HG03378 (cell line): ENCODE measurements around the gene LUZP2.

Experiments
- ATAC-seq: cut with Tn5 transposase; IDR thresholded peaks from one replicate; pipeline ENCODE4 v1.9.1; 2021; ENCODE audit warnings: mild to moderate bottlenecking, moderate library complexity; ENCODE audit not compliant: unreplicated experiment

Gene LUZP2

DNA sequence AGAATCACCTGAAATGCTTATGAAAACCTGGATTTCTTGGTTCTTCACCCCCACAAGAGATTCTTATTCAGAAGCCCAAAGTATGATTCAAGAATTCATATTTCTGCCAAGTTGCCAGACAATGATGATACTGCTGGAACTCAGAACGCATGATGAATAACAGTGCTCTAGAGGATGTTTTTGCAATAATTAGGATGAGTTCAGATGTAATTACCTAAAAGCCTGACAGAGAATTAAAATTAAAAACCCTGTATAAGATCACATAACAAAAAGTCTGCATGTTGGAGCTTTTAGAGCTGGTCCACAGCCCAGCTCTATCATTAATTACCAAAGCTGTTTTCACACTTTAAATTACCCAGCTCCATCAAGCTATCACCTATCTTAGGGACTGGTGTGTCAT lies 211.8 kb downstream of the LUZP2 start:
- ATAC-seq = no peak

DNA sequence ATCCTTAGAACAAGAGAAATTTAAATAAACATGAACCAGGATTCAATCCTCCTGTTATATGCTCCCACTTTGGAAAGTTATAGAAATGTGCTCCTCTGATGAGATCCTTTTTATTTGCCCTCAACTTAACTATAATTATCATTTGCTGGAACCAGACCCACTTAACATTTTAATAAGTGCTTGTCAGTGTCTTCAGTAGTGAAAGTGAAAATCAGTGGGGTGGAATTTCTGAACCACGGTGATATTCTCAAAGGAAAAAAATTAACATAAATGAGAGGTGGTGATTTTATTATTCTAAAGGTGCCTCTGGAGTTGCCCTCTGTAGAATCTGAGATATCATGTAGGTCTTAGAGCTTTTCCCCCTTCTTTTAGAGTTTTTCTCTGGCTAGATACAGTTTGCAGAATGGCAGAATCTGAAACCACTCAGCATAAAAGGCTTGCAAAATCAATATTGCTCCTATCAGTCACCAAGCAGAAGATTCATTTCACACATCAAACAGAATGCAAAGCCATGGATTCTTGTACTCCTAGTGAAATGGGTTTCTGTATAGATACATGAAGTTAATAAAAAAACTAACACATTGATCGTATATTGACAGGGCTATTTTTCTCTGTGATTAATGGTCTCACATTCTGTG lies 213.2 kb downstream of the LUZP2 start:
- ATAC-seq = no peak

DNA sequence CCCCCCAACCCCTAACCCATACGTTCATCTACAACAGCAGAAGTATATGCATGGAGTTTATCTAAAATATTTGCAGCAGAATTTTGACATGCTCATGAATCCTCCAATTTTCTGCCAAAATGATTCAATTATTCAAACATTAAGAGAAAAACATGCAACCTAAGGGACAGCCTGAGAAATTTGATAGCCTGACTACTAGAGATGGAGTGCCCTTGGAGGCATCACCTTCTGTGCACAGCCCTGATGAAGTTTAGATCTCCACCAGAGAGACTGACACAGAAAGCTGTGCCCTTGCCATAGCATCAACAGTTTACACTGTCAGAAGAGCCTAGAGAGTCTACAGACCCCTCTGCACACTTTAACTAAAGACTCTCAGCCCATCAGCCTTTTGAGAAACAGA lies 217.7 kb downstream of the LUZP2 start:
- ATAC-seq = no peak

DNA sequence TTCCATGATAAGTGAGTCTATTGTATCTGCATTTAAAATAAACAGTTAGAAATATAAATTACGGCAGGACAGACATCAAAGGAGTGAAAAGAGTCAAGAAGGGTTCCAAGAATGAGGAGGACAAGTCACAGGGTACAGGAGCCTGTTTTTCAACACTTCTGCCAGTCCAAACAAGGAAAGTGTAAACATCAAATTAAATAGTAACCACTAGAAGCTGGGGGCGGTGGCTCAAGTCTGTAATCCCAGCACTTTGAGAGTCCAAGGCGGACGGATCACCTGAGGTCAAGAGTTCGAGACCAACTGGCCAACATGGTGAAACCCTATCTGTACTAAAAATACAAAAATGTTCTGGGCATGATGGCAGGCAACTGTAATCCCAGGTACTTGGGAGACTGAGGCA lies 219.6 kb downstream of the LUZP2 start:
- ATAC-seq = no peak

DNA sequence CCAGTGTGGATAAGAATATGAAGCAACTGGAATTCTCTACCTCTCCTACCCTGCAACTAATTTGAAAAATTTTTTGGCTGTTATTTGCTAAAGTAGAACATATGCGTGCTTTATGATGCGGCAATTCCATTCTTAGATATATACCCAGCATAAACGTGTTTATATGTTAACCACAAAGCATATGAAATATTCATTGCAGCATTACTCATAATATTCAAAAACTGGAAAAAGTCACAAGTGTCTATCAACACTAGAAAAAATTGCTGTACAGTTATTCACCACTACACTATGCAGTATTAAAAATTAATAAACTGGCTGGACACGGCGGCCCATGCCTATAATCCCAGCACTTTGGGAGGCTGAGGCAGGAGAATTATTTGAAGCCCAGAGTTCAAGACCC lies 226.4 kb downstream of the LUZP2 start:
- ATAC-seq = no peak

DNA sequence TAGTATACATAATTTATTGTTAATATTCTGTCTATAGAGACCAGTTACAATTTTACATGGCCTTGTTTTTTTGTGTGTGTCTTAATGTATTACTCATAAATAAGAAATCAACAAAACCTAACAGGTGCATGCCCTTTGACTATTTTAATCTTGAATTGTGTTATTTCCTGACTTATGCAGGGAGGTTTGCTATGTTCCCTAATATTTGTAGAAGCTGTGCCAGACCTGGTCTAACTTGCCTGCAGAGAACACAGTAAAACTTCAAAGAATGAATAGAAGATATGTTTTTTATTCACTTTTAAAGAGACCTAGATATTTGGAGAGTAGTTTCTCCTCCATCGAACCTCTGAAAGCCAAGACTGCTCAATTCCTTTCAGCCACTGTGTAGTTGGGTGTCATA lies 234.7 kb downstream of the LUZP2 start:
- no peak for ATAC-seq

DNA sequence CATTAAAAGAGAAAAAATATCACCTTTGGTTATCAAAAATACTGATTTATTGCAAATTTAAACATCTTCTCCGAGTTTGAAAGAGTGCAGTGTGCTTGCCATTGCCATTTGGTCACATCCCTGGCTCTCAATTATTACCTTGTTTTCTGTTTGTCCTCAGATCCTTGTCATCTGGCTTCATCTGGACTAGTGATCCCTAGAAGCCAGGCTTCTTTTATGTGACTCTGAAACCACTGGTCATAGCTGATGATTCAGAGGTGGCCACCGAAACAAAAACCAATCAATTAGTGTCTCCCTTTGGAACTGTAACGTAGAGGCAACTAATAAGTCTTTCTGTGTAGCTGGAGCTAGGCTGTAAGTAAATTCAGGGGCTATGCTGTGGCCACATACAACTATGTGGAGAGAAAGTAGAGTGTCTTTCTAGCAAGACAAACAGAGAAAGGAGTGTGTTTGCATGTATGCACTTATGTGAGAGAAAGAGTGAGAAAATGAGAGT lies 237.9 kb downstream of the LUZP2 start:
- no peak for ATAC-seq

DNA sequence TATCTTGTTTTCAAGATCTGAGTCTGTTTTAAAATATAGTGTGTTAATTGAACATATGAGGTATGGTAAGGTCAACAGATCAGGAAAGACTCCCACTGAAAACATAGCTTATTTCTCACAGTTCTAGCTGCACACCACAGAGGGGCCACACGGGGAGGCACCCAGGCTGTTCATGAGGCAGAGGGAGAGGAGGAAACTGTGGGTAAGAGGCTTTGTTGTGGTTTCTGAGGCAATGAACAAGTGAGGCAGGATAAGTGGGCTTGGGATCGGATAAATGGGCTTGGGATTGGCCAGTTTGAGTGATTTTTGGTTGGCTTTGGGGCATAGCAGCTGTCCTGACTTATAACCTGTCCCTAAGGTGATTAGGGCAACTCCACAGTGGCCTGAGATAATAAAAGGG lies 242.1 kb downstream of the LUZP2 start:
- ATAC-seq = no peak

DNA sequence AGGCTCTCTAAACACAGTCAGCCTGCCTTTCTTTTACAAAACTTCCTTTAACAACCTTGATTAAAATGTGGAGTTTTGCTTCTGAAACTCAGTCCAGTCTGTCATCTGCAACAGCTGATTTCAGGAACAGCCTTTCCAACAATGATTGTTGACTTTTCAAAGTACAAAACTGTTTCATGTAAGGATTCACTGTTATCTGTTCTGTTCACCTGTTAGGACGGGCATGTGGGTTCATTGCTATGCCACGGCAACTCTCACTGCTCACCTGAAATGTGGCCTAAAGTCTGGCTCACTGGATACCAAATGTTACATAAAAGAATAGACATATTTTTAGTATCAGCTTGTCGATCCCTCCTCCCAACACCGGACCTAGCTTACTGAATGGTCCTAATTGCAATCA lies 242.8 kb downstream of the LUZP2 start:
- no peak for ATAC-seq

DNA sequence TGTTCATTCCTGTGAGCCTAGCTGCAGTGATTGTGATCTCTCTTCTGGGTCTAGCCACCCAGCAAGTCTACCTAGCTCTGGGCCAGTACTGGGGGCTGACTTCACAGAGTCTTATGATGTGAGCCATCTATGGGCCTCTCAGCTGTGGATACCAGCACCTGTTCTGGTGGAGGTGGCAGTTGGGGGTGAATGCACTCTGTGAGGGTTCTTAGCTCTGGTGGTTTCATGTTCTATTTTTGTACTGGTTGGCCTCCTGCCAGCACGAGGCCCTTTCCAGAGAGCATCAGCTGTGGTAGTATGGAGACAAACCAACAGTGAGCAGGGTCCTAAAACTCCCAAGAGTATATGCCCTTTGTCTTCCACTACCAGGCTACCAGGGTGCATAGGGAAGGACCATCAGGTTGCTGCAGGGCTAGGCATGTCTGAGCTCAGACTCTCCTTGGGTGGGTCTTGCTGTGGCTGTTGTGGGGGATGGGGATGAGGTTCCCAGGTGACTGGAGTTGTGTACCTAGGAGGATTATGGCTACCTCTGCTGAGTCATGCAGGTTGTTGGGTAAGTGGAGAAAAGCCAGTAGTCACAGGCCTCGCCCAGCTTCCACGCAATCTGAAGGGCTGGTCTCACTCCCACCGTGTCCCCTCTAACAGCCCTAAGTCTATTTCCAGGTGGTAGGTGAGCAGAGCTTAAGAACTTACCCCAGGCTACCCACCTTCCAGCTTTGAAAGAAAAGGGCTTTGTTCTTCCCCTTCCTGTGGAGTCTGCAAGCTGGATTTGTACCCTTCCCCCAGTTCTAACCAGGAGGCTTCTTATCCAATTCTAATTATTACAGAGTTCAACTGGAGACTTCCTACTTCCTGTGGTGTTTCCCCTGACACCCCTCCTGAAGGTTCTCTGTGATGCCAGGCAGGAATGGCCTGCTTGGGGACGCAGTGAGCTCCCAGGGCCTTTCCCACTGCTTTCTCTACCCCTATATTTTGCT lies 250.7 kb downstream of the LUZP2 start:
- no peak for ATAC-seq

DNA sequence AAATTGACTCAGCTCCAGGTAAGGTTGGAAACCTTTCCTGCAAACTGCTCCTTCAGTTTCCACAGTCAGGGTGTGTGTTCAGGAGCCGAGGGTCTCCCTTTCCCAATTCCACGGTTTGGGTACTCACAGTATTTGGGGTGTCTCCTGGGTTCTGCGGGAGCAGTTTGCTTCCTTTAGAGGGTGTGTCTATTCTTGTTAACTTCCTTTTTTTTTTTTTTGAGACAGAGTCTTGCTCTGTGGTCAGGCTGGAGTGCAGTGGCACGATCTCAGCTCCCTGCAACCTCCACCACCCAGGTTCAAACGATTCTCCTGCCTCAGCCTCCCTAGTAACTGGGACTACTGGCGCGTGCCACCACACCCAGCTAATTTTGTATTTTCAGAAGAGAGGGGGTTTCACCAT lies 251.4 kb downstream of the LUZP2 start:
- ATAC-seq = no peak

DNA sequence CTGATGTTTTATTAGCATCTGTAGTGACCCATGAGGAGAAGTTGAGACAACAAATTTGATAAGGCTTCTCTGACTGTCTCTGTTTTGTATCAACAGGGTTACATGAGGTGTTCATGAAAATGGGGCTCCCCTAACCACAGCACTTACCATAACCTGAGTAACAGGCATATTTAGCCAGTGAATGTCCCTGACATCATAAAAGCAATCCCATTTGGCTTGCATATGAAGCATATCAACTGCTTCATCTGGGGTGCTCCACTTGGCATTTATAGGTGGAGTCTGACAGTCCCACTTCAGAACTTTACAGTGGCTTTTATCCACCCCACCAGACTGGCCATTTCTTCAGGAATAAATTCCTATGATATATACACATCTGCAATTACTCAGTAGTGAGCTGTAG lies 257.6 kb downstream of the LUZP2 start:
- ATAC-seq = no peak

DNA sequence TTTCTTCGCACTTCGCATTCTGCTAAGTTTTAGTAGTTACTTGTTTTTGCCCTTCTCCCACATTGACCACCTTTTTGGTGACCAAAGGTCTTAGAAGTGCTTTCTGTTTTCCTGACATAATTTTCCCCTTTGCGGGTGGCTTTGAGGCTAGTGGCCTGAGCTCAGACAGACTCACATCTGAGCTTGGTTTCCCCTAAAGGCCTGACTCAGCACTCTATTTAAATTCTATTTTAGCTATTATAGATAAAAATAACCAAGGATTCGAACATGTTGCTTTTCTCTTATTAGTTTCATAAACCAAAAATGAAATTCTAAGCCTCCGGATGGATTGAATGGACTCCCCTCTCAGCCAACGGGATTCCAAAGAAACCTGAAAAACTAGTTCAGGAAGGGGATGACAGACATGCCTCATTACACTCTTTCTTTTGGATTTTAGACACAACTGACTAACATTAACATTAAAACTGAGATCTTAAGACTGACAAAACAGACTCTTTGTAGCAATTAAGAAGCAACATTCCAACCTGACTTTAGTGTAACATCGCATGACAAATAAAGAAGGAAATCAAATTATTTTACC lies 258.5 kb downstream of the LUZP2 start:
- ATAC-seq = no peak

DNA sequence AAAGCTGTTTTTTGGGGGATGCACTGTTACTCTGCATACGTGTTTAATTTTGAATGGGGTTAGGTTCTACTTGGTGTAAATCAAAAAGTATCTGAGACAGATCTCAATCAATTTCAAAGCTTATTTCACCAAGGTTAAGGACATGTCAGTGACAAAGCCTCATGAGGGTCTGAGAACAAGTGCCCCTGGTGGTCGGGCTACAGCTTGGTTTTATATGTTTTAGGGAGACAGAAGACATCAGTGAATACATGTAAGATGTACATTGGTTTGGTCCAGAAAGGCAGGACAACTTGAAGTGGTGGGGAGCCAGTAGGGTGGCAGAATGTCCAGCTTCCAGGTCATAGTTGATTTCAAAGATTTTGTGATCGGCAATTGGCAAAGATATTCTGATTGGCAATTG lies 262.9 kb downstream of the LUZP2 start:
- no peak for ATAC-seq

DNA sequence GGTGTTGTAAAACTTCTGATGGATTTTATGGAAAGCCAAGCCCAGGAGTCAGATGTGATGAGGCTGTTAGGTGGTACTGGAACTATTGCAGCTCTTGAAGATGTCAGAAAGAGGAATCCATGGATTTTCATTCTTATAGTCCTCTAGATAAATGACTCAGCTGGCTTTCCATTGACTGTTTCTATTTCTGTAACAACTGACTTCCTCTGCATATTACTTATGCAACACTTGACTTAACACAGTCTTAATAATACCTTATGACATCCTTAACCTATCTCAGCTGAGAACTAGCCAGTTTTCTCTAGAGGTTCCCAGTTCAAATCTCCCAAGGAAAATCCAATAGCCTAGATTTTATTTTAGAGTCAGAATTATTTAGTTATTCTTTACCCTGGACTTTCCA lies 263.8 kb downstream of the LUZP2 start:
- no peak for ATAC-seq

DNA sequence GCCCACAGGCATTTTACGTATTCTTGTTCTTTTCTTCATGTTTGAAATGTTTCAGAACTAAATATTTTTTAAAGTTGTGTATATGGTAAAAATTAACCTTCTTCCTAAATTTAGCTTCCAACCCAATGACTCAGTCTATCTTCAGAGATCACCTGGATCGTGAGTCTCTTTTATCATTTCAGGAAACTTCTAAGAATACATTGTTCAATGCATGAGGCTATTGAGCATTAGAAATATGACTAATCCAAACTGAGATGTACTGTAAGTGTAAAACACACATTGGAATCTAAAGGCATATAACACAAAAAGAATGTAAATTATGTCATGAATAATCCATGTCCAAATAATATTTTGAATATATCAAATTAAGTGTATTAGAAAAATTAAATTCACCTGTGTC lies 265.2 kb downstream of the LUZP2 start:
- no peak for ATAC-seq

DNA sequence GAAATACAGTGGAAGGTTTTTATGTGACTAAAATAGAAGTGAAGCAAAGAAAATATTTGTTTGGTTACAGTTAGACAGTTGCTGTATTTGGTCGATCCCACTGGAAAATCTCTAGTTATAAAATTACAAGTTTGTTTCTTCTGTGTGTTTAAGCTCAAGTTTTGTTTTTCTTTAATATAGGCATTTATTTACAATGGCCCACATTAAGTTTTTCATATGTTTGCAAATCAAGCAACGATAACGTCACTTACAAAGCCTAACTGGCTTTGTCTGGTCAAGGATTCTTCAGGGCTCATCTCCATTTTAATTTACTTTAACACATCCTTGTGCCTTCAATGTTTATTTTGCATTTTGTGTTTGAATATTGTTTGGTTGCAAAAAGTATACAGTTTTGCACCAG lies 270.6 kb downstream of the LUZP2 start:
- ATAC-seq = no peak

DNA sequence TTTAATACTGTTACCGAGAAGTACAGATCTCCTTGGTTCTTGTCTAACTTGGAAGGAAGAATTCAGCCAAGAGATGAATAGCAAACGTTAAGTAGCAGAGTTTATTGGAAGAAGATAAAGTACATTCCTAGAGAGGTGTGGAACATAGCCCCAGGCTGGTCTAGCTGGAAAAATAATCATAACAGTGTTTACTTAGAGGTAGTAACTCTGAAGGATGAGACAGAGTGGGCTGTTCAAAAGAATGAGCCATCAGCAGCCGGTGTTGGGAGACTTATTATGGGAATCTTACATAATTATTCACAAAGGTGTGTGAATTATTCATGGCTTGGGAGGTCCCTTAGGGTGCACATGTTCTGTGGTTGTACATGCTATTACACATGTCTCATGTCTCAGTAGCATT lies 276.5 kb downstream of the LUZP2 start:
- no peak for ATAC-seq

DNA sequence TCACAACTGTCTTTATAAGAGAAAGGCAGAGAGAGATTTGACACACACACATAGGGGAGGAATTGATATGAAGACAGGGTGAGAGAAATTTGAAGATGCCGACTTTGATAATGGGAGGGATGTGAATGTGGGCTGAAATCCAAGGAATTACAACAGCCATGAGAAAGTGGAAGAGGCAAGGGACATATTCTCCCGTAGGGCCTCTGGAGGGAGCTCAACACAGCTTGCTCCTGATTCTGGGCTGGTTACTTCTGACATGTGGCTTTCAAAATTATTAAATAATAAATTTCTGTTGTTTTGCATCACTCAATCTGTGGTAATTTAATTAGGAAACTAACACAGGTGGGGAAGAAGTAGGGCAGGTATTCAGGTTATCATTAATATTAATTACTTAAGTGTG lies 282.9 kb downstream of the LUZP2 start:
- no peak for ATAC-seq

DNA sequence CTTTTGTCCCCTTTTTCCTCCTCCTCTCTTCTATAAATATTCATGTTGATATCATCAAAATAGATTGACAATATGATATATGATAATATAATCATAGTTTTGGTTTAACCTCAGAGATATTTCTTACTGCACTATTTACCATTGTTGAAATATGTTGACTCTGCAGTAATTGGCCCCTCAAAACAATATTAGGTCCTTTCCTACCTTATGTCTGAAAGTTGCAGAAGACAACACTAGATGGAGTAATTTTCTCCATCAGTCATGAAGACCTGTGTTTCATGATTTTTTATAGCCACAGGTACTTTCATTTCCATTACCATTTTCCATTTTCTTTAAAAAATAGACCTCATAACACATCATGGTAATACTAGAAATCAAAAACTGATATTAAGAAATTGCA lies 284.4 kb downstream of the LUZP2 start:
- ATAC-seq = no peak

DNA sequence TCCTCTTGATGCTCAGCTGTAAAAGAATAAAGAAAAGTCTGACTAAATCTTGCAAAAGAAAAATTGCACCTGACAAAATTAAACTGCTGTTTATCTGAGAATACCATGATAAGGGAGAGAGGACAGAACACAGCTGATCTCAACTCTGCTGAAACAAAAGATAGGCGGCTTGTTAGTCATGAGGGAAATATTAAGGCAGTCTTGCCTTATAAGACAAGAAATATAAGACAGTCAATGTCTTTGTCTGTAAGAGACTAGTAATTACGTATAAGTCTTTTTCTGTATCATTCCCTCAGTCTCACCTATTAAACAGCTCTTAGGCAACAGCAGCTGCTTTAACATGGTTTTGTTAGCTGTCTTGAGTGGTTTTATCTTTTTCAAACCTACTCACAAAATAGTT lies 296.6 kb downstream of the LUZP2 start:
- no peak for ATAC-seq

DNA sequence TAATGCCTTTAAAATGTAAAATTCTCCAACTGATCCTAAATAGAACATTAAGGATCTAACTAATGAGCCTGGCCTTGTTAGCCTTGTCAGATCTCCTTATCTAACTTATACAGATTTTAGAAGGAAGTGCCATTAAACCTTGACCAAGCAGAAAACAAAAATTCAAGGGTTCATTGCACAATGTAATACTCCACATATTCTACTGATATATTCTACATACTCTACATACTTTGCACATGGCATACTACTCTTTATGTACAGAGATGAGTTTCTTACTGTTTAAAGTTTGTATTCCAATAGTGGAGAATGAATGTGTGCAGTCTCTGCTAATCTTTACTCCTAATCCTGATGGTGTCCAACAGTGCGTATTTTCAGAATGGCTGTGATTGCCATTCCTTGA lies 297.2 kb downstream of the LUZP2 start:
- no peak for ATAC-seq
